Hepatocyte (in vitro differentiated cells): ENCODE data around the gene MRPL46. TPM values are rescaled to one million over a fixed set of nuclear protein-coding genes. Genes with fewer than 3 reads are reported as not detected.

ENCODE experiments used
- DNase-seq: peaks from one replicate; pipeline ENCODE4 v3.0.0-alpha.2; 2016; ENCODE audit warnings: low spot score
- H2AFZ ChIP-seq: fragments of 200-600 bp; sonication (generic); 2 replicates; pipeline ENCODE4 v1.6.0; 2016; ENCODE audit warnings: antibody characterized with exemption, mild to moderate bottlenecking
- H3K27ac ChIP-seq: fragments of 200-600 bp; sonication (generic); 2 replicates; pipeline ENCODE4 v1.5.1; 2016; ENCODE audit warnings: mild to moderate bottlenecking
- H3K27me3 ChIP-seq: fragments of 200-600 bp; sonication (generic); 2 replicates; pipeline ENCODE4 v1.6.1; 2016
- H3K36me3 ChIP-seq: fragments of 200-600 bp; sonication (generic); replicated peaks from 2 replicates; pipeline ENCODE4 v1.5.1; 2016; ENCODE audit warnings: low read depth; ENCODE audit not compliant: insufficient read depth
- H3K4me1 ChIP-seq: fragments of 200-600 bp; sonication (generic); 2 replicates; pipeline ENCODE4 v1.5.1; 2016; ENCODE audit warnings: mild to moderate bottlenecking, moderate library complexity; ENCODE audit not compliant: insufficient read depth
- H3K4me2 ChIP-seq: fragments of 200-600 bp; sonication (generic); 2 replicates; pipeline ENCODE4 v1.6.0; 2016
- H3K4me3 ChIP-seq: fragments of 200-600 bp; sonication (generic); 2 replicates; pipeline ENCODE4 v1.5.1; 2016; ENCODE audit warnings: mild to moderate bottlenecking
- H3K79me2 ChIP-seq: fragments of 200-600 bp; sonication (generic); 2 replicates; pipeline ENCODE4 v1.6.0; 2017; ENCODE audit warnings: mild to moderate bottlenecking
- H3K9me2 ChIP-seq: fragments of 200-600 bp; sonication (generic); replicated peaks from 2 replicates; pipeline ENCODE4 v1.6.0; 2017; ENCODE audit warnings: mild to moderate bottlenecking; ENCODE audit not compliant: insufficient read depth
- H3K9me3 ChIP-seq: fragments of 200-600 bp; sonication (generic); 2 replicates; pipeline ENCODE4 v1.5.1; 2016; ENCODE audit warnings: low read depth, mild to moderate bottlenecking
- H4K20me1 ChIP-seq: fragments of 200-600 bp; sonication (generic); 2 replicates; pipeline ENCODE4 v1.6.0; 2016; ENCODE audit warnings: mild to moderate bottlenecking; ENCODE audit not compliant: insufficient read depth, poor library complexity, severe bottlenecking
- CTCF ChIP-seq: fragments of 200-600 bp; sonication (generic); IDR thresholded peaks from 2 replicates; pipeline ENCODE4 v1.5.1; 2016; ENCODE audit warnings: antibody characterized with exemption, mild to moderate bottlenecking; ENCODE audit not compliant: poor library complexity
- EZH2 ChIP-seq: fragments of 200-600 bp; sonication (generic); IDR thresholded peaks from 2 replicates; pipeline ENCODE4 v1.6.1; 2016; ENCODE audit warnings: antibody characterized with exemption, mild to moderate bottlenecking, borderline replicate concordance
- EZH2phosphoT487 ChIP-seq: fragments of 200-600 bp; sonication (generic); IDR thresholded peaks from one replicate; pipeline ENCODE4 v1.6.1; 2018; ENCODE audit warnings: antibody characterized with exemption, mild to moderate bottlenecking, low read depth, moderate library complexity; ENCODE audit not compliant: unreplicated experiment, severe bottlenecking
- WGBS: methylation state at CpG from one replicate; pipeline ENCODE4 v1.1.6; 2016; ENCODE audit warnings: low lambda C conversion rate; ENCODE audit errors: missing lambda C conversion rate; 5-methylcytosine and 5-hydroxymethylcytosine counted together
- polyA plus RNA-seq: library from polyadenylated mRNA; unstranded; fragments of >200 nt; fragmentation: Nextera tagmentation; extraction: Ambion mirVana; gene quantifications from 2 replicates; pipeline ENCODE4 v1.2.1, GENCODE V29; 2016
- total RNA-seq: library from RNA; depleted of rRNA; stranded (reverse); fragments of >200 nt; gene quantifications from 2 replicates; pipeline ENCODE4 v1.2.3, GENCODE V29; 2014

Gene MRPL46
- total and polyA plus RNA-seq, 2 experiments from 2014 or later, result 29.0 to 40.9 TPM

- H3K27ac ChIP-seq, result no peak overlapping the region
- H3K9me3 ChIP-seq, result no peaks in the 10 kb centered on the region
- TF ChIP-seq EZH2phosphoT487 (no peak), EZH2 (no peak), CTCF (no peak)
- no peaks in the 10 kb centered on the region for H3K9me2 ChIP-seq
- DNase-seq, result no peak
- 74% methylated on average over 5 of the region's 5 CpGs for WGBS
- H3K36me3 ChIP-seq, result no peaks in the 10 kb centered on the region
- H2AFZ ChIP-seq, result no peak overlapping the region
- no peak overlapping the region for H3K4me2 ChIP-seq
- H4K20me1 ChIP-seq, result no peaks in the 10 kb centered on the region
- H3K4me3 ChIP-seq, result no peak overlapping the region
- H3K4me1 ChIP-seq, result no peaks in the 10 kb centered on the region
- no peaks in the 10 kb centered on the region for H3K79me2 ChIP-seq
- H3K27me3 ChIP-seq, result no peaks in the 10 kb centered on the region
Measured at GRCh38 chr15:88448991-88449461, 18.2 kb downstream of the MRPL46 start.

GRCh38 chr15:88447741-88448140 is 19.4 kb downstream of the MRPL46 start:
- TF ChIP-seq EZH2, result no peak
- TF ChIP-seq CTCF, result no peak
- TF ChIP-seq EZH2phosphoT487, result no peak
- no peaks in the 10 kb centered on the region for H3K79me2 ChIP-seq
- no peaks in the 10 kb centered on the region for H3K4me1 ChIP-seq
- no peak overlapping the region for H3K4me2 ChIP-seq
- H3K27ac ChIP-seq, result no peak overlapping the region
- H2AFZ ChIP-seq, result no peak overlapping the region
- 81% methylated on average over 1 of the region's 1 CpG for WGBS
- H3K9me2 ChIP-seq, result no peaks in the 10 kb centered on the region
- H3K36me3 ChIP-seq, result no peaks in the 10 kb centered on the region
- no peak for DNase-seq
- H3K9me3 ChIP-seq, result no peaks in the 10 kb centered on the region
- H3K27me3 ChIP-seq, result no peaks in the 10 kb centered on the region
- no peak overlapping the region for H3K4me3 ChIP-seq
- H4K20me1 ChIP-seq, result no peaks in the 10 kb centered on the region

GRCh38 chr15:88447206-88447605 is 20.0 kb downstream of the MRPL46 start:
- no peaks in the 10 kb centered on the region for H3K9me3 ChIP-seq
- WGBS, result 90% methylated on average over 1 of the region's 1 CpG
- H3K4me3 ChIP-seq, result no peak overlapping the region
- no peak overlapping the region for H2AFZ ChIP-seq
- no peaks in the 10 kb centered on the region for H3K36me3 ChIP-seq
- no peaks in the 10 kb centered on the region for H3K9me2 ChIP-seq
- no peaks in the 10 kb centered on the region for H3K4me1 ChIP-seq
- no peaks in the 10 kb centered on the region for H3K79me2 ChIP-seq
- no peaks in the 10 kb centered on the region for H4K20me1 ChIP-seq
- H3K4me2 ChIP-seq, result no peak overlapping the region
- TF ChIP-seq EZH2phosphoT487, result no peak
- no peak for TF ChIP-seq CTCF
- no peak for TF ChIP-seq EZH2
- no peak overlapping the region for H3K27ac ChIP-seq
- no peaks in the 10 kb centered on the region for H3K27me3 ChIP-seq
- DNase-seq, result no peak
